HG03066 (cell line): ENCODE measurements around the gene MEGF6.

ENCODE experiments used
- ATAC-seq: cut with Tn5 transposase; IDR thresholded peaks from one replicate; pipeline ENCODE4 v1.9.1; 2021; ENCODE audit warnings: low read depth; ENCODE audit not compliant: unreplicated experiment

MEGF6 gene

GRCh38 chr1:3465091-3465934, 146.0 kb downstream of the MEGF6 start:
- ATAC-seq = no peak

- no peak for ATAC-seq
These were observed 146.7 kb downstream of the MEGF6 start for GRCh38 chr1:3464649-3465025.

- no peak for ATAC-seq
These were observed 147.2 kb downstream of the MEGF6 start for GRCh38 chr1:3463891-3464648.

- ATAC-seq = no peak
These were observed 147.9 kb downstream of the MEGF6 start for GRCh38 chr1:3463408-3463863.

- ATAC-seq = no peak
These were observed 148.3 kb downstream of the MEGF6 start for GRCh38 chr1:3463013-3463385.

- ATAC-seq = no peak
These were observed 148.8 kb downstream of the MEGF6 start for GRCh38 chr1:3462356-3463012.

- no peak for ATAC-seq
These were observed 149.4 kb downstream of the MEGF6 start for GRCh38 chr1:3461934-3462275.

- ATAC-seq = no peak
These were observed 149.9 kb downstream of the MEGF6 start for GRCh38 chr1:3461238-3461933.

- no peak for ATAC-seq
These were observed 150.6 kb downstream of the MEGF6 start for GRCh38 chr1:3460672-3461131.

- no peak for ATAC-seq
These were observed 151.2 kb downstream of the MEGF6 start for GRCh38 chr1:3459940-3460671.

- ATAC-seq = no peak
These were observed 152.0 kb downstream of the MEGF6 start for GRCh38 chr1:3459051-3459908.

- no peak for ATAC-seq
These were observed 153.1 kb downstream of the MEGF6 start for GRCh38 chr1:3457910-3458883.

GRCh38 chr1:3456964-3457909, 154.1 kb downstream of the MEGF6 start:
- ATAC-seq = no peak

- no peak for ATAC-seq
These were observed 154.8 kb downstream of the MEGF6 start for GRCh38 chr1:3456449-3456963.

- ATAC-seq = no peak
These were observed 155.4 kb downstream of the MEGF6 start for GRCh38 chr1:3455670-3456448.
